ENCODE results near the gene LMTK2.

GRCh38 chr7:98196706-98197605, 90.3 kb downstream of the LMTK2 start:
- TF ChIP-seq EZH2 (IDR thresholded peaks at IDR 0.05; ENCODE audit: insufficient read depth, poor library complexity, severe bottlenecking) = no peak
- no peak for TF ChIP-seq EZH2phosphoT487 (IDR thresholded peaks at IDR 0.05; ENCODE audit: insufficient read depth, low read depth)
